Neural progenitor cell (in vitro differentiated cells): ENCODE measurements around the gene TMEM62.

Experiments
- EZH2 ChIP-seq: fragments of 200-600 bp; sonication (generic); IDR thresholded peaks from 2 replicates; pipeline ENCODE4 v1.6.1; 2017; ENCODE audit warnings: antibody characterized with exemption, mild to moderate bottlenecking, moderate library complexity
- EZH2phosphoT487 ChIP-seq: fragments of 200-600 bp; sonication (generic); IDR thresholded peaks from 2 replicates; pipeline ENCODE4 v1.6.1; 2017; ENCODE audit warnings: antibody characterized with exemption
- TF ChIP-seq, protein P1 (sequence below): fragments of 200-600 bp; sonication (generic); IDR thresholded peaks from 2 replicates; pipeline ENCODE4 v1.5.1; 2017; ENCODE audit warnings: antibody characterized with exemption, mild to moderate bottlenecking

DNA sequence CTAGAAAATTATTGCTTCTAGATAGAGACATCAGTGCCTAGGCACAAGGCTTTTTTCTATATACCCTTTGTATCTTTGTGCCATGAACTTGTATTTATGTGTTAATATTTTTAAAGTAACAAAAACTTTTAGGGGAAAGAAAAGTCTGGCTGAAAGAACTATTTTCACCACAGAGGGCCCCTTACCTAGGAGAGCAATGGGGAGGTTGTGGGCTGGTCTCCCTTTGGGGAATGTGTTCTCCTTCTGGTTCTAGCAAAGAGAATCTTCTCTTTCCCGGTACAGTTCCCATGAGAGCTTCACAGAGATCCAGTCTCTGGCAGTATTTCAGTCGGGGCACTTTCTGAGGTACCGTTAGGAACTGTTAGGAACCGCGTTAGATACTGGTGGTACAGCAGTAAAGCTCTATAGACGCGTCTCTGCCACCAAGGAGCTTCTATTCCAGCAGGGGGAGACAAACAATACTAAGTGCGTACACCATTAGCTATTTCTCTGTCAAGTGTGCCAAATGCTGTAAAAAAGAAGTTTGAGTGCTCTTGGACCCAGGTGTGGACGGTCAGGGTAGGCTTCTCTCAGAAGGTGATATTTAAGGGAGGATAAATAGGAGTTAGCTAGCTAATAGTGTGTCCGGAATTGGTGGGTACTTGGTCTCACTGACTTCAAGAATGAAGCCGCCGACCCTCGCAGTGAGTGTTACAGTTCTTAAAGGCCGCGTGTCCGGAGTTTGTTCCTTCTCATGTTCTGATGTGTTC lies 92.0 kb downstream of the TMEM62 start:
- TF ChIP-seq, protein P1, sequence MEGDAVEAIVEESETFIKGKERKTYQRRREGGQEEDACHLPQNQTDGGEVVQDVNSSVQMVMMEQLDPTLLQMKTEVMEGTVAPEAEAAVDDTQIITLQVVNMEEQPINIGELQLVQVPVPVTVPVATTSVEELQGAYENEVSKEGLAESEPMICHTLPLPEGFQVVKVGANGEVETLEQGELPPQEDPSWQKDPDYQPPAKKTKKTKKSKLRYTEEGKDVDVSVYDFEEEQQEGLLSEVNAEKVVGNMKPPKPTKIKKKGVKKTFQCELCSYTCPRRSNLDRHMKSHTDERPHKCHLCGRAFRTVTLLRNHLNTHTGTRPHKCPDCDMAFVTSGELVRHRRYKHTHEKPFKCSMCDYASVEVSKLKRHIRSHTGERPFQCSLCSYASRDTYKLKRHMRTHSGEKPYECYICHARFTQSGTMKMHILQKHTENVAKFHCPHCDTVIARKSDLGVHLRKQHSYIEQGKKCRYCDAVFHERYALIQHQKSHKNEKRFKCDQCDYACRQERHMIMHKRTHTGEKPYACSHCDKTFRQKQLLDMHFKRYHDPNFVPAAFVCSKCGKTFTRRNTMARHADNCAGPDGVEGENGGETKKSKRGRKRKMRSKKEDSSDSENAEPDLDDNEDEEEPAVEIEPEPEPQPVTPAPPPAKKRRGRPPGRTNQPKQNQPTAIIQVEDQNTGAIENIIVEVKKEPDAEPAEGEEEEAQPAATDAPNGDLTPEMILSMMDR: peak; percentile 85
- TF ChIP-seq EZH2phosphoT487 (no peak), EZH2 (no peak)
